GM23248 (cell line): ENCODE measurements around the gene SP2. TPM values are rescaled to one million over a fixed set of nuclear protein-coding genes. Genes with fewer than 3 reads are reported as not detected.

Experiments
- DNase-seq: peaks from one replicate; pipeline ENCODE4 v3.0.0-alpha.2; 2015
- H2AFZ ChIP-seq: fragments of 200-600 bp; sonication (generic); 2 replicates; pipeline ENCODE4 v1.6.1; 2016; ENCODE audit warnings: antibody characterized with exemption
- H3F3A ChIP-seq: fragments of 200-600 bp; sonication (generic); 2 replicates; pipeline ENCODE4 v1.6.1; 2016; ENCODE audit warnings: mild to moderate bottlenecking, antibody characterized with exemption, mixed run types; ENCODE audit not compliant: insufficient read depth
- H3K27ac ChIP-seq: fragments of 200-600 bp; sonication (generic); 2 replicates; pipeline ENCODE4 v1.5.1; 2016; ENCODE audit warnings: mild to moderate bottlenecking
- H3K27me3 ChIP-seq: fragments of 200-600 bp; sonication (generic); replicated peaks from 2 replicates; pipeline ENCODE4 v1.6.1; 2016; ENCODE audit warnings: mild to moderate bottlenecking; ENCODE audit not compliant: insufficient read depth
- H3K36me3 ChIP-seq: fragments of 200-600 bp; sonication (generic); 2 replicates; pipeline ENCODE4 v1.6.1; 2016; ENCODE audit warnings: low read depth, mild to moderate bottlenecking
- H3K4me1 ChIP-seq: fragments of 200-600 bp; sonication (generic); 2 replicates; pipeline ENCODE4 v1.6.1; 2016; ENCODE audit warnings: mild to moderate bottlenecking; ENCODE audit not compliant: insufficient read depth
- H3K4me2 ChIP-seq: fragments of 200-600 bp; sonication (generic); one replicate; pipeline ENCODE4 v1.6.1; 2016; ENCODE audit warnings: mild to moderate bottlenecking; ENCODE audit not compliant: unreplicated experiment
- H3K4me3 ChIP-seq: fragments of 200-600 bp; sonication (generic); 2 replicates; pipeline ENCODE4 v1.5.1; 2016; ENCODE audit warnings: mild to moderate bottlenecking
- H3K79me2 ChIP-seq: fragments of 200-600 bp; sonication (generic); 2 replicates; pipeline ENCODE4 v1.6.1; 2016; ENCODE audit warnings: mild to moderate bottlenecking; ENCODE audit not compliant: insufficient read depth
- H3K9ac ChIP-seq: fragments of 200-600 bp; sonication (generic); 2 replicates; pipeline ENCODE4 v1.6.1; 2016; ENCODE audit warnings: mild to moderate bottlenecking
- H3K9me2 ChIP-seq: fragments of 200-600 bp; sonication (generic); 2 replicates; pipeline ENCODE4 v1.6.1; 2016; ENCODE audit warnings: mixed run types, mild to moderate bottlenecking, moderate library complexity; ENCODE audit not compliant: insufficient read depth
- H3K9me3 ChIP-seq: fragments of 200-600 bp; sonication (generic); one replicate; pipeline ENCODE4 v1.6.1; 2017; ENCODE audit warnings: low read depth
- H4K20me1 ChIP-seq: fragments of 200-600 bp; sonication (generic); 2 replicates; pipeline ENCODE4 v1.6.0; 2016; ENCODE audit not compliant: insufficient read depth
- EZH2 ChIP-seq: fragments of 200-600 bp; sonication (generic); IDR thresholded peaks from 2 replicates; pipeline ENCODE4 v1.6.1; 2018; ENCODE audit warnings: antibody characterized with exemption, mild to moderate bottlenecking; ENCODE audit not compliant: insufficient read depth, poor library complexity, severe bottlenecking
- EZH2phosphoT487 ChIP-seq: fragments of 200-600 bp; sonication (generic); IDR thresholded peaks from 2 replicates; pipeline ENCODE4 v1.6.1; 2018; ENCODE audit warnings: antibody characterized with exemption, moderate library complexity, mild to moderate bottlenecking, low read depth; ENCODE audit not compliant: insufficient read depth
- WGBS, 2 experiments: methylation state at CpG; one replicate each; pipeline ENCODE4 v1.1.6; 2015 to 2017; ENCODE audit warnings: low lambda C conversion rate in 2 of 2, low coverage in 1 of 2; ENCODE audit errors: missing lambda C conversion rate in 2 of 2; 5-methylcytosine and 5-hydroxymethylcytosine counted together
- in situ Hi-C: fragments of 300-500 bp; cut with MboI; formaldehyde crosslinking; loops from 2 replicates; pipeline ENCODE4 v1.15.0; 2020
- polyA plus RNA-seq: library from polyadenylated mRNA; unstranded; fragments of >200 nt; fragmentation: Nextera tagmentation; extraction: Ambion mirVana; gene quantifications from 2 replicates; pipeline ENCODE4 v1.2.1, GENCODE V29; 2016
- total RNA-seq: library from RNA; depleted of rRNA; stranded (reverse); fragments of >200 nt; shearing (Covaris generic); gene quantifications from 2 replicates; pipeline ENCODE4 v1.2.3, GENCODE V29; 2014

Gene SP2
- total and polyA plus RNA-seq, 2 experiments from 2014 or later = 3.2 to 14.2 TPM

- Histone ChIP-seq H3K9me3 (no peaks in the 10 kb centered on the region), H3K9ac (no peak overlapping the region), H2AFZ (no peak overlapping the region), H3K4me1 (peaks cover 5% of the 10 kb centered on the region; the same call in 1 of the 2 replicates), H3K79me2 (no peaks in the 10 kb centered on the region), H3K27ac (no peak overlapping the region), H3K27me3 (no peaks in the 10 kb centered on the region), H3K4me2 (no peak overlapping the region), H3F3A (no peaks in the 10 kb centered on the region), H4K20me1 (no peaks in the 10 kb centered on the region), H3K36me3 (no peaks in the 10 kb centered on the region), H3K9me2 (no peaks in the 10 kb centered on the region), H3K4me3 (no peak overlapping the region)
- in situ Hi-C loops = no loop called here
- TF ChIP-seq EZH2phosphoT487 = no peak
- no peak for TF ChIP-seq EZH2
- DNase-seq = no peak
- 87 to 88% methylated on average over 12 of the region's 12 CpGs for WGBS, 2 experiments
Measured at GRCh38 chr17:47952171-47953021, 56.4 kb downstream of the SP2 start.

- H3K9ac ChIP-seq = no peak overlapping the region
- no peak for DNase-seq
- H2AFZ ChIP-seq = no peak overlapping the region
- H3K4me2 ChIP-seq = no peak overlapping the region
- peaks cover 5% of the 10 kb centered on the region; the same call in 1 of the 2 replicates for H3K4me1 ChIP-seq
- TF ChIP-seq EZH2phosphoT487 (no peak), EZH2 (no peak)
- H3K36me3 ChIP-seq = no peaks in the 10 kb centered on the region
- no peaks in the 10 kb centered on the region for H3K9me3 ChIP-seq
- H3F3A ChIP-seq = no peaks in the 10 kb centered on the region
- no peaks in the 10 kb centered on the region for H3K9me2 ChIP-seq
- H3K79me2 ChIP-seq = no peaks in the 10 kb centered on the region
- H3K27ac ChIP-seq = no peak overlapping the region
- H4K20me1 ChIP-seq = no peaks in the 10 kb centered on the region
- no peaks in the 10 kb centered on the region for H3K27me3 ChIP-seq
- no peak overlapping the region for H3K4me3 ChIP-seq
- in situ Hi-C loops = no loop called here
Measured at GRCh38 chr17:47953909-47954308, 57.9 kb downstream of the SP2 start.

- 84 to 87% methylated on average over 7 of the region's 7 CpGs for WGBS, 2 experiments
- Histone ChIP-seq H3K27ac (no peak overlapping the region), H3K79me2 (no peaks in the 10 kb centered on the region), H3K36me3 (no peaks in the 10 kb centered on the region), H3K4me2 (no peak overlapping the region), H3K9ac (no peak overlapping the region), H4K20me1 (no peaks in the 10 kb centered on the region), H3K9me2 (no peaks in the 10 kb centered on the region), H3F3A (no peaks in the 10 kb centered on the region), H2AFZ (no peak overlapping the region), H3K4me1 (no peaks in the 10 kb centered on the region), H3K27me3 (no peaks in the 10 kb centered on the region), H3K9me3 (no peaks in the 10 kb centered on the region), H3K4me3 (no peak overlapping the region)
- no peak for TF ChIP-seq EZH2
- TF ChIP-seq EZH2phosphoT487 = no peak
- in situ Hi-C loops = no loop called here
- DNase-seq = no peak
Measured at GRCh38 chr17:47955497-47956461, 59.7 kb downstream of the SP2 start.

- H3K27me3 ChIP-seq = no peaks in the 10 kb centered on the region
- in situ Hi-C loops = no loop called here
- 68 to 78% methylated on average over 4 of the region's 4 CpGs for WGBS, 2 experiments
- no peak overlapping the region for H3K27ac ChIP-seq
- no peaks in the 10 kb centered on the region for H3K9me2 ChIP-seq
- no peaks in the 10 kb centered on the region for H3F3A ChIP-seq
- TF ChIP-seq EZH2phosphoT487 (no peak), EZH2 (no peak)
- H4K20me1 ChIP-seq = no peaks in the 10 kb centered on the region
- H3K9me3 ChIP-seq = no peaks in the 10 kb centered on the region
- H3K4me3 ChIP-seq = no peak overlapping the region
- no peaks in the 10 kb centered on the region for H3K36me3 ChIP-seq
- DNase-seq = peak; percentile 12
- no peaks in the 10 kb centered on the region for H3K4me1 ChIP-seq
- no peak overlapping the region for H2AFZ ChIP-seq
- H3K4me2 ChIP-seq = no peak overlapping the region
- H3K79me2 ChIP-seq = no peaks in the 10 kb centered on the region
- H3K9ac ChIP-seq = no peak overlapping the region
Measured at GRCh38 chr17:47956791-47957590, 61.0 kb downstream of the SP2 start.
